Activated T-cell treated with anti-CD3 and anti-CD28 coated beads for 1 hour (primary cell): ENCODE data around the gene UGT3A2.
"Not testable (repeated sequence)": the region's sequence is repeated elsewhere in the genome, so short reads cannot be mapped to it uniquely, and the experiment has no call there.

ENCODE experiments used
- DNase-seq: peaks from one replicate; pipeline ENCODE4 v3.0.0-alpha.2; 2020; ENCODE audit warnings: low read depth

UGT3A2 gene

GRCh38 chr5:36054647-36055046 is 12.0 kb downstream of the UGT3A2 start:
- DNase-seq = no peak

DNA sequence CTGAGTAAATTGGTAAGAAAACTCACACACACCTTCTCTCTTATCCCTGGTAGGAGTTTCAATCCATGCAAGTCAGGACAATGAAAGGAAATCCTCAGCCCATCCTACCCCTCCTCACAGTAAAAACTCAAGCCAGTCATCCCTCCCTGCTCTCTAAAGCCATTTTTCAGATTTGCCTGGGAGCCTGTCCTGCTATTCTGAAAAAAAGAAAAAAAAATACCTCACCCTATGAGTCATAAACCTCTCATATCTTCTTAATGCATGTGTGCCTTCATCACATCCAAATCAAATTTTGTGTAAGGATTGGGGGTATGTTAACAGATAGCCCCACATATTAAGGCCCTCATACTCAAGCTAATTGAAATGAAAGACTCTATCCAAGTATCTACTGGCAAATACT is 14.1 kb downstream of the UGT3A2 start:
- no peak for DNase-seq

- no peak for DNase-seq
Observed at GRCh38 chr5:36049949-36050348, 16.7 kb downstream of the UGT3A2 start.

DNA sequence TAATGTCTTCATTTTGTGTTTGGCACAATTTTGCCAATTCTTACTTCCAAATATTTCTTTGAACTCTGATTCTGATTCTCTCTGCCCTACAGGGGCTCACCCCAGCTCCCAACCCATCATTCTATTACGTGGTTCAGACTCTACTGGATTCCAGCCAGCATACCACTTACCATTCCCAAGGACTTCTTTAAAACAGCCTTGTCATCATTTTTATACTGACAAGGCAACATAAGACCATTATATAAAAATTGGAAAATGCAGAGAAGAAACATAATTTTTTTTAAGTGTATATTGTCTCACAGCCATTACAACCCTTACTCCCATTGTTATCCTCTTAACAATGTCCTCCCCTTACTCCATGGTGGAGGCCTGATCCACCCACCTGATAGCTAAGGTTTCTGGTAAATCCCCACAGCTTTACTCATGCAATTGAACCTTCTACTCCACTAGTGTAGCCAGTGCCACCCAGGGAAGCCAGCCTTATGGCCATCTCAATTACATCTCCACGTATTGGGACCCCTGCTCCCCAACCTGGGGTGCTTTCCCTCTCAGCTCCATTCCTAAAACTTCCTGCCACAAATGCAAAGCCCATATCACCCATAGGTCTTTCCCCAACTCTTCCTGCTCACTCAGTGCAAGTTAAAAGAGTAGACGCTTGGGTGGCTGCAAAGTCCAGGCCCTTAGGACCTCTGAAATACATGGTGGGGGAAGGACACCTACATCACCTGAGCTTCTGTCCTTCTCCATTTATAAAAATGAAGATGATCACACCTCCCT is 19.1 kb downstream of the UGT3A2 start:
- no peak for DNase-seq

DNA sequence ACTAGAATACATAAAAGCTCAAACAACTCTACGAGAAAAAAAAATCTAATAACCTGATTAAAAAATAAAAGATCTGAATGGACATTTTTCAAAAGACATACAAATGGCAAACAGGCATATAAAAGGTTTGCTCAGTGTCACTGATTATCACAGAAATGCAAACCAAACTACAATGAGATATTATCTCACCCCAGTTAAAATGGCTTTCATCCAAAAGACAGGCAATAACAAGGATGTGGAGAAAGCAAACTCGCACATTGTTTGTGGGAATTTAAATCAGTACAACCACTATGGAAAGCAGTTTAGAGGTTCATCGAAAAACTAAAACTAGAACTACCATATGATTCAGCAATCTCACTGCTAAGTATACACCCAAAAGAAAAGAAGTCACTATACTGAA is 20.8 kb downstream of the UGT3A2 start:
- no peak for DNase-seq

DNA sequence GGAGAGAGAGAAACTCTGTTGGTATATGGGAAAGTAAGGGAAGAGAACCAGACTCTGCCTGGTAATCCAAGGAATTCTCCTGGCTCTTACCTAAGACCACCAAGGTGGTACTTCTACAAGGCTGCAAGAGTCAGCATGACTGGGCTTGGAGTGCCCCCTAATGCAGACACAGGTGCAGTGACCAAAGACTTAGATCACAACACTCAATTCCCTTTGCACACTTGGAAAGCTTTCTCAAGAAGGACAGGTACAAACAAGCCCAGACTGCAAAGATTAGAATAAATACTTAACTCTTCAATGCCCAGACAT is 25.2 kb downstream of the UGT3A2 start:
- DNase-seq = no peak

DNA sequence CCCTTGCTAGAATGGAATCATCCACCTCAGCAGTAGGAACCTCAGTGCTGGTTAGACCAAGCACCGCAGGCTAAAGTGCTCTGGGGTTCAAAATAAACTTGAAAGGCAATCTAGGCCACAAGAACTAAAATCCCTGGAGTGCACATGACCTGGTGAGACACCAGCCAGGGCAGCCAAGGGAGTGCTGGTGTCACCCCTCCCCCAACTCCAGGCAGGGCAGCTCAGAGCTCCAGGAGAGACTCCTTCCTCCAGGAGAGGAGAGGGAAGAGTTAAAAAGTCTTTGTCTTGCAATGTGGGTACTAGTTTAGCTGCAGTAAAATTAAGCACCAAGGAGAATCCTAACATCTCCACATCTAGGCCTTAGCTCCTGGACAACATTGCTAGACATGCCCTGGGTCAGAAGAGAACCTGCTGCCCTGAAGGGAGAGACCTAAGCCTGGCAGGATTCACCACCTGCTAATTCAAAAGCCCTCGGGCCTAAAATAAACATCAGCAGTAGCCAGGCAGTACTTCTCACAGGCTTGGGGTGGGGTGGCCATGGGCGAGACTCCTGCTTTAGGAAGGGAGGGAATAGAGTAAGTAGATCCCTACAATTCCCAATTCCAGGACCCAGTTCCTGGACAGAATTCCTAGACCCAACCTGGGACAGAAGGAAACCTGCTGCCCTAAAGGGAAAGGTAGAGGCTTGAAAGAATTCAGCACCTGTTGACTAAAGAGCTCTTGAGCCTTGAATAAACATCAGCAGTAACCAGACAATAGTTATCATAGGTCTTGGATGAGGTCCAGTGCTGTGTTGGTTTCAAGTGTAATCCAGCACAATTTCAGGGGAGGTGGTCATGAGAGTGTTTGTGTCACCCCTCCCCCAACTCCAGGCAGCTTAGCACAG is 25.8 kb downstream of the UGT3A2 start:
- DNase-seq = no peak

GRCh38 chr5:36035696-36036095 is 31.0 kb downstream of the UGT3A2 start:
- no peak for DNase-seq

DNA sequence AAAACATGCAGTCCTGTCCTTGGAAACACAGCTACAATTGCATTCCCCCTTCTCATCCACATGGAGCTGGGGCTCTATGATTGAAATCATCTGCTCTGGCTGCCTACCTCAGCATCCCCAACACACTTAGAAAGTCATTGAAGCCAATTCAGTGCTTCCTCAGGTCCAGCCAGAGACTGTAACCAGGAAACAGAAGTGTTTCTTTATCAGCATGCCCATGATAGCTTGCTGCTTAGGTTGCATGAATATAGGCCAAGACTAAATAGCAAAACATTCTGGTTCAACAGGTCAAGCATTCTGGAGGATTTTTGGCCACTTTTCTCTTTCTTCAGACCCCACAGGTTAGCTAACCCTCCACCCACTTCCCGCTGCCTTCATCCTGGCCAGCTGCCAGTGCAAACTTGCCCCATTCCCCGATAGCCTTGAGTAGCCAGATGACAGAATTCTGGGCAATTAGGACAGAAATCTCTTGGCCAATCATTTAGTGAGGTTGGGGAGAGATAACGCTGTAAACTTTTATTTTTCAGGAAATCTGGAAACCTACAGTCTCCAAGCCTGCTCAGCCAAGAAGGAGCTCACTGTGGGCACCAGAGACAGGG is 32.0 kb downstream of the UGT3A2 start:
- not testable (repeated sequence) for DNase-seq

- DNase-seq = no peak
Observed at GRCh38 chr5:36033486-36033885, 33.2 kb downstream of the UGT3A2 start.

DNA sequence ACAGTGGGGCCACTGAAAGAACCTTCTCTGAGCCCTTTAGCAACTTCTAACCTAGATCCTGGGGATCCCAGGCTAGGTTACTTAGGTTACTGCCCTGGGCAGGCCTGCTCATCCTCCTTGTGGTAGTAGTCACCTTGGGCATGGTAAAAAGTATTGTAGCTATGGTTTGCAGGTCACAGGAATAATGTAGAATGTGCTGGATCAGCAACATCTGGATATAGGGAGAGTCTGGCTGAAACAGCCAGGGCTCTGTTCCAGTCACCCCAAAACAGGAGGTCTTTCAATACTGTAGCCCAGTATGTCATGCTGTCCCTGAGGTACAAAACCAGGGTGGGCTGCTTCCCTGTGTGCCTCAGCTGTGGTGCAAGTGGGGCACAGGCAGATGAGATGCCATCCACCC is 33.6 kb downstream of the UGT3A2 start:
- no peak for DNase-seq

- DNase-seq = no peak
Observed at GRCh38 chr5:36031223-36031622, 35.5 kb downstream of the UGT3A2 start.

GRCh38 chr5:36029914-36030313 is 36.8 kb downstream of the UGT3A2 start:
- DNase-seq = no peak

DNA sequence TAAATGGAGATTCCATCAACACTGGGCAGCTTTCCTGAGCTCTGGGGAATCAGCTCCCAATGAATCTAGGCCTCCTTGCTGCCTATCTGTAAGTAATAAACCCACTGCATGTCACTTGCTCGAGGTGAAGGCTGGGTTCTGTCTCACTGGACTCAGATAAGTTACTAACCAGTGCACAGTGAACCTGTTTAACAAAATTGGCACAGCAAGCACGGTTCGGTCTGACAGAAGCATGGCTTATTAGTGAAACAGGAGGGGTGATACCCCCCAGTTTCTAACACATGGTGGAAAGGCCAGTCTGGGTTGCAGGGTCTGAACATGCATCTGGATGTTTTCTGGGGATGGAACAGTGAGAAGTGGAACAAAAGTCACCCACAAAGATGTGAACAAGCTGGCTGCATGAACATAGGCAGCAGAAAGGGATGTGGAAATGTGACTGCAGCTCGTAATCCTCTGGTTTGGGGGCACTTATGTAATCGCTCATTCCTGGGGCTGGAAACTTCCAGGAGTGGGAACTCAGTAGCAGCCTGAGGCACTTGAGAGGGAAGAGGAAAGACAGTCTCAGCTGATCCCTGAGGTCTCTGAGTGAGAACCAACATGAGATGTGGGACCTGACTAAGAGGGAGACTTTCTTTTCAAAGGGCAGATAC is 37.7 kb downstream of the UGT3A2 start:
- no peak for DNase-seq

DNA sequence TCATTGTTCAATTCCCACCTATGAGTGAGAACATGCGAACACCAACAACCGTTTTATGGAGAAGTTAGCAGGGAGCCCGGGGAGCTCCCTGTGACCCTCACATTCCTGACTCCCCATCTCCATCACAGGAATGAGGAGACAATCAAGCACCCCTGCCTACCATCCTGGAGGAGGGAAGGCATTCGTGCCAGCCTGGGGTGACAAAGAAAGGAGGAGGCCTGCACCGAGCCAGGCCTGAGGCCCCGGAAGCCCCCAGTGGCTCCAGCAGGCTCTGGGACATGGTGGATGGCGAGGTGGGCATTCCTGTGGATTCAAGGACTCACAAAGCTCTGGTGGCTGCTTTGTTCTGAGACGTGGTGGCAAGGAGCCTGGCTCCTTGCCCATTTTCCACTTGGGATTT is 39.0 kb downstream of the UGT3A2 start:
- DNase-seq = no peak

GRCh38 chr5:36026706-36027465 is 39.8 kb downstream of the UGT3A2 start:
- DNase-seq = no peak

DNA sequence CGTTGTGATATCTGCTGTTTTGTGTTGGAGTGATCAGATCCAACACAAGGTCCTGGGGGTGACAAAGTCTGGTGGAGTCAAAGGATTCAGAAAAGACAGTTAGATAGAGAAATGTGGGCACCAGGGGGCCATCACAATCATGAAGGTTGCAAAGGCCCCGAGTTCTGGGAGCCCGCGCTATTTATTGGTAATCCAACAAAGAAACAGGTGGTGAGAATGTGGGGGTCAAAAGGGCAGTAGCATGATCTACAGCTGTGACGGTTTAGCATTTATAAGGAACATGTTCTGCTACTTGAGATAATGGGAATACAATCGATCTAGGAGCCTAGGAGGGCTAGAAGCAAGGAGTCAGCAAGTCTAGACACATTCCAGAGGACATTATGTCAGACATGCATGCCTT is 44.4 kb downstream of the UGT3A2 start:
- DNase-seq = not testable (repeated sequence)

DNA sequence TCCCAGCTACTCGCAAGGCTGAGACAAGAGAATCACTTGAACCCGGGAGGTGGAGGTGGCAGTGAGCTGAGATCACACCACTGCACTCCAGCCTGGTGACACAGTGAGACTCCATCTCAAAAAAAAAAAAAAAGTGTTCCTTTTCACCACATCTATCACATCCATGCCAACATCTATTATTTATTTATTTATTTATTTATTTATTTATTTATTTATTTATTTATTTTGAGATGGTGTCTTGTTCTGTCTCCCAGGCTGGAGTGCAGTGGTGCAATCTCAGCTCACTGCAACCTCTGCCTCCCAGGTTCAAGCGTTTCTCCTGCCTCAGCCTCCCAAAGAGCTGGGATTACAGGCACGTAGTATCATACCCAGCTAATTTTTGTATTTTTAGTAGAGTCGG is 47.1 kb downstream of the UGT3A2 start:
- not testable (repeated sequence) for DNase-seq

DNA sequence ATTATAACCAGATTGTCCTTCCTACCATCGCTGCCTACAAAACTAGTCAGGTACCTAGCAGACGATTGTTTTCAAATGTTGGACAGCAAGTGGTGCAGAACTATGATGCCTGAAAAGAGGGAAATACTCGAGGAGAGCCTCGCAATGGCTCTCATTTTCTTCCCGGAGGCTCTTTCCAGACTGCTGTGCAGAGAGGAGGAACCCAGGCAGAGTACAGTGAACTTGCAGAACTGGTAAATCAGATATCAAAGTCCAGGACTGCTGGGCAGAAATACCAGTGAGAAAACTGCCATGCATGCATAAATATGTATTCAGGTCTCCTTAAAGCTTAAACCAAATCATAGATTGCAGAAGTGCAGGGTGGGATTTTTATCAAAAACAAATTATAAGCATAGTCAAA is 49.1 kb downstream of the UGT3A2 start:
- no peak for DNase-seq

DNA sequence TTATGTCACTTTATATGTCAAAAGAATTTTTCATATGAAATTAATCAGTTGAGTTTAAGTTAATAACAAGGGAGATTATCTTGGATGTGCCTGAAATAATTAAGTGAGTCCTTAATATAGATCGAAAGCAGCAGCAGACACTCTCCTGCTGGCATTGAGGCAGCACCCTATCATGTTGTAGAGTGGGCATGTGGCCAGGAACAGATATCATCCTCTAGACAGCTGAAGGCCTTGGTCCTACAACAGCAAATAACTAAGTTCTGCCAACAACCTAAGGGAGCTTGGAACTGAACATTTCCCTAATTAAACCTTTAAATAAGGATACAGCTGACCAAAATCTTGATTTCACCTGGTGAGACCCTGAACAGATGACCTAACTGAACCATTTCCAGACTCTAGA is 49.7 kb downstream of the UGT3A2 start:
- no peak for DNase-seq

- no peak for DNase-seq
Observed at GRCh38 chr5:36013182-36013581, 53.5 kb downstream of the UGT3A2 start.

DNA sequence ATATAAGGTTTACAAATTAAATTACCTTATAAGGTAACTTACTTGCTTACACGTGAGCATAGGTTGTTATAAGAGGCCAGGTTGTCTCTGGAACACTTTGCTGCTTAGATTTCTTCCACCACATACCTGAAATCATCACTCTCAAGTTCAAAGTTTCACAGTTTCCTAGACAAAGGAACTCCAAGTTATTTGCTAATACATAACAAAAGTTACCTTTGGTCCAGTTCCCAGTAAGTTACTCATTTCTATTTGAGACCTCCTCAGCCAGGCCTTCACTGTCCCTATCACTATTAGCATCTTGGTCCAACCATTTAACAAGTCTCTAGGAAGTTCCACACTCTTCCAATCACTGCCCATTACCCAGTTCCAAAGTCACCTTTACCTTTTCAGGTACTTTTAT is 57.0 kb downstream of the UGT3A2 start:
- DNase-seq = no peak
